Mesenchymal stem cell (in vitro differentiated cells and primary cell): ENCODE measurements around the gene CSTPP1.
A peak's percentile ranks its signal among the peaks of the same experiment; 100 is the strongest.

ENCODE experiments used
- DNase-seq: peaks from one replicate; pipeline ENCODE4 v3.0.0-alpha.2; 2013
- H2AFZ ChIP-seq: one replicate; pipeline ENCODE4 v1.6.1; 2013; ENCODE audit warnings: low read depth, mild to moderate bottlenecking, control low read depth, inconsistent platforms, low read length, moderate library complexity
- H2AK5ac ChIP-seq: 2 replicates; pipeline ENCODE4 v1.6.1; 2013; ENCODE audit warnings: low read length, moderate library complexity, mild to moderate bottlenecking, inconsistent platforms; ENCODE audit not compliant: severe bottlenecking
- H2BK120ac ChIP-seq: one replicate; pipeline ENCODE4 v1.6.1; 2013; ENCODE audit warnings: low read depth, mild to moderate bottlenecking, inconsistent platforms, low read length, moderate library complexity
- H2BK12ac ChIP-seq, 2 experiments: one replicate each; pipeline ENCODE4 v1.6.1; 2013; ENCODE audit warnings: inconsistent platforms in 2 of 2, low read length in 2 of 2, mild to moderate bottlenecking in 2 of 2, moderate library complexity in 2 of 2, control low read depth in 1 of 2
- H2BK15ac ChIP-seq: one replicate; pipeline ENCODE4 v1.6.1; 2013; ENCODE audit warnings: mild to moderate bottlenecking, low read depth, inconsistent platforms; ENCODE audit not compliant: poor library complexity, severe bottlenecking
- H2BK5ac ChIP-seq: 2 replicates; pipeline ENCODE4 v1.6.1; 2013; ENCODE audit warnings: low read depth, mild to moderate bottlenecking, low read length, control low read depth, inconsistent platforms; ENCODE audit not compliant: poor library complexity, severe bottlenecking
- H3K14ac ChIP-seq, 2 experiments: one replicate each; pipeline ENCODE4 v1.6.1; 2013; ENCODE audit warnings: inconsistent platforms in 2 of 2, low read length in 2 of 2, control low read depth in 1 of 2, mild to moderate bottlenecking in 1 of 2, moderate library complexity in 1 of 2
- H3K18ac ChIP-seq, 2 experiments: one replicate each; pipeline ENCODE4 v1.6.1; 2013; ENCODE audit warnings: inconsistent platforms in 2 of 2, low read length in 2 of 2, control low read depth in 1 of 2, low read depth in 1 of 2, mild to moderate bottlenecking in 1 of 2
- H3K23ac ChIP-seq, 2 experiments: one replicate each; pipeline ENCODE4 v1.6.1; 2013; ENCODE audit warnings: inconsistent platforms in 2 of 2, low read length in 2 of 2, mild to moderate bottlenecking in 2 of 2, moderate library complexity in 2 of 2, control low read depth in 1 of 2
- H3K27ac ChIP-seq: 2 replicates; pipeline ENCODE4 v1.5.1; 2013; ENCODE audit warnings: mild to moderate bottlenecking, moderate library complexity, low read length, control low read depth, inconsistent platforms; ENCODE audit not compliant: poor library complexity, severe bottlenecking
- H3K27me3 ChIP-seq, 2 experiments: 2 replicates each; pipeline versions ENCODE4 v1.6.1 to v1.7.0; 2013; ENCODE audit warnings: low read length in 2 of 2, mild to moderate bottlenecking in 2 of 2, moderate library complexity in 2 of 2, control low read depth in 1 of 2, inconsistent platforms in 1 of 2; ENCODE audit not compliant: control insufficient read depth in 1 of 2, insufficient read depth in 1 of 2
- H3K36me3 ChIP-seq, 2 experiments: 2 replicates each; pipeline versions ENCODE4 v1.6.1 to v1.7.0; 2013; ENCODE audit warnings: low read length in 2 of 2, control low read depth in 1 of 2, inconsistent platforms in 1 of 2, low read depth in 1 of 2, mild to moderate bottlenecking in 1 of 2; ENCODE audit not compliant: insufficient read depth in 2 of 2, control insufficient read depth in 1 of 2
- H3K4ac ChIP-seq, 2 experiments: one replicate each; pipeline ENCODE4 v1.6.1; 2013; ENCODE audit warnings: inconsistent platforms in 2 of 2, low read length in 2 of 2, mild to moderate bottlenecking in 2 of 2, moderate library complexity in 2 of 2, control low read depth in 1 of 2, low read depth in 1 of 2
- H3K4me1 ChIP-seq: 2 replicates; pipeline ENCODE4 v1.6.1; 2013; ENCODE audit warnings: low read depth, low read length, control low read depth; ENCODE audit not compliant: control insufficient read depth, insufficient read depth
- H3K4me2 ChIP-seq: 2 replicates; pipeline ENCODE4 v1.6.1; 2013; ENCODE audit warnings: low read length, mild to moderate bottlenecking, inconsistent platforms; ENCODE audit not compliant: poor library complexity, severe bottlenecking
- H3K4me3 ChIP-seq, 2 experiments: 2 replicates each; pipeline versions ENCODE4 v1.5.1 to v1.7.0; 2013; ENCODE audit warnings: low read length in 2 of 2, mild to moderate bottlenecking in 2 of 2, control low read depth in 1 of 2, low read depth in 1 of 2; ENCODE audit not compliant: insufficient read depth in 1 of 2
- H3K79me1 ChIP-seq: replicated peaks from 2 replicates; pipeline ENCODE4 v1.6.1; 2013; ENCODE audit warnings: mild to moderate bottlenecking, control low read depth, low read length, inconsistent platforms; ENCODE audit not compliant: poor library complexity, severe bottlenecking
- H3K9ac ChIP-seq: 2 replicates; pipeline ENCODE4 v1.7.0; 2013; ENCODE audit warnings: mild to moderate bottlenecking, low read length, moderate library complexity
- H3K9me3 ChIP-seq: 2 replicates; pipeline ENCODE4 v1.7.0; 2013; ENCODE audit warnings: mild to moderate bottlenecking, low read length; ENCODE audit not compliant: control insufficient read depth
- H4K8ac ChIP-seq: one replicate; pipeline ENCODE4 v1.6.1; 2013; ENCODE audit warnings: inconsistent platforms, mild to moderate bottlenecking, low read length, moderate library complexity
- H4K91ac ChIP-seq: one replicate; pipeline ENCODE4 v1.6.1; 2013; ENCODE audit warnings: mild to moderate bottlenecking, low read length, inconsistent platforms
- WGBS: methylation state at CpG from one replicate; pipeline ENCODE4 v1.1.7; 2013; ENCODE audit warnings: mixed read lengths; 5-methylcytosine and 5-hydroxymethylcytosine counted together

CSTPP1 gene

DNA sequence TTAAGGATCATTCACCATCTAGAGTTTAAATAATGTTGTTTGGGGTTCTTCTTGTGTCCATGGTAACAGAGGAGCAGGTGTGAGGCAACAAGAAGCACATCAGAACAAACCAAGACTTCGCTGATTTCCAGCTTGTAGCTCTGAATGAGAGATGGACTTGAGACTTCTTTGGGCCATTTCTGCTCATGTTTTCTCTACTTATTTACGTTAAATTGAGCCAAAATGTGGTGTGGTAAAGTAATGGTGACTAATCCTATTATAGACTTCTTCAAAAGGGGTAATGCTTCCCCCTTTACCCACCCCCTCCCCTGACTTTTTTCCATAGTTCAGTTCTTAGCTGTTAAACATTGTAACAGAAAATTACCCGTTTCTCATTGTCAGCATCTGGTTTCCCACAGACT lies 65.2 kb downstream of the CSTPP1 start:
- H2BK5ac ChIP-seq, result no peak overlapping the region
- H2BK12ac ChIP-seq, result no peak overlapping the region
- no peaks in the 10 kb centered on the region for H3K27me3 ChIP-seq
- H3K79me1 ChIP-seq, result peaks cover 27% of the 10 kb centered on the region
- H3K18ac ChIP-seq, result no peak overlapping the region
- peak overlapping the region; percentile 6 for H3K9ac ChIP-seq
- 56% methylated on average over 2 of the region's 3 CpGs for WGBS
- peaks cover 6 to 7% of the 10 kb centered on the region in 2 experiments for H3K36me3 ChIP-seq
- H2BK15ac ChIP-seq, result no peak overlapping the region
- H3K4ac ChIP-seq, result no peak overlapping the region
- H4K8ac ChIP-seq, result no peak overlapping the region
- H3K4me1 ChIP-seq, result peaks cover 3% of the 10 kb centered on the region
- no peak overlapping the region for H2AFZ ChIP-seq
- no peaks in the 10 kb centered on the region for H3K9me3 ChIP-seq
- H3K23ac ChIP-seq, result no peak overlapping the region
- H3K27ac ChIP-seq, result no peak overlapping the region
- no peak overlapping the region for H3K4me3 ChIP-seq
- no peak overlapping the region for H2BK120ac ChIP-seq
- H4K91ac ChIP-seq, result no peak overlapping the region
- H2AK5ac ChIP-seq, result no peak overlapping the region
- H3K14ac ChIP-seq, result no peak overlapping the region
- H3K4me2 ChIP-seq, result no peak overlapping the region
- DNase-seq, result peak; percentile 29

DNA sequence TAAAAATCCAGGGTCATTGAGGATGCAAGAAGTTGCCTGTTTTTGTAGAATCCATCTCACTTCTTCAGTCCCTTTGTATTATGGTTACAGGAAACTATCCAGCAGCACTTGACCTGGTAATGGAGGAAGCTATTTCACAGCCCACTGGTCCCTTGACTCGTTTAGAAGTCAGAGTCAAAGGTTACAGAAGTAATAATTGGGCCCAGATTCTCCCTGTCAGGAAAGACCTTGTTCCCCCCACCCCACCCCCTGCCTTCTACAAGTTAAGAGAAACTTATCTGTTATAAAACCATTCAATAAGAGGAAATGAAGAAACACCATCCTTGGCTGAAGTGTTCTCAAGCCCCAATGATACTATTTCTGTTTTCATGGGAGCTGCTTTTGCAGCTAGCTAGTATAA lies 65.8 kb downstream of the CSTPP1 start:
- Histone ChIP-seq H2BK12ac (no peak overlapping the region), H2AFZ (no peak overlapping the region), H3K4ac (no peak overlapping the region), H4K8ac (no peak overlapping the region), H3K14ac (no peak overlapping the region), H4K91ac (no peak overlapping the region), H3K9ac (no peak overlapping the region), H3K36me3 (peaks cover 6 to 7% of the 10 kb centered on the region in 2 experiments), H3K4me2 (no peak overlapping the region), H3K27ac (no peak overlapping the region), H2BK15ac (no peak overlapping the region), H3K4me1 (peaks cover 3% of the 10 kb centered on the region), H3K18ac (no peak overlapping the region), H2AK5ac (no peak overlapping the region), H3K27me3 (no peaks in the 10 kb centered on the region), H3K9me3 (no peaks in the 10 kb centered on the region), H3K79me1 (peaks cover 26% of the 10 kb centered on the region), H2BK120ac (no peak overlapping the region), H3K23ac (no peak overlapping the region), H2BK5ac (no peak overlapping the region), H3K4me3 (no peak overlapping the region)
- peak; percentile 23 for DNase-seq
- 0% methylated on average over 1 of the region's 1 CpG for WGBS

- no peak for DNase-seq
- Histone ChIP-seq H3K4me3 (no peak overlapping the region), H3K36me3 (peaks cover 2 to 3% of the 10 kb centered on the region in 2 experiments), H4K8ac (no peak overlapping the region), H3K79me1 (peaks cover 23% of the 10 kb centered on the region), H3K4me1 (peaks cover 3% of the 10 kb centered on the region), H4K91ac (no peak overlapping the region), H2BK120ac (peak overlapping the region; percentile 27), H2BK5ac (no peak overlapping the region), H2AK5ac (no peak overlapping the region), H2AFZ (no peak overlapping the region), H3K18ac (peak overlapping the region; percentile 11 to 77), H3K27me3 (no peaks in the 10 kb centered on the region), H2BK15ac (no peak overlapping the region), H3K27ac (no peak overlapping the region), H2BK12ac (peak overlapping the region; percentile 51 to 97), H3K14ac (no peak overlapping the region), H3K9me3 (no peaks in the 10 kb centered on the region), H3K4ac (peak overlapping the region in 1 of 2 experiments; percentile 77), H3K4me2 (no peak overlapping the region), H3K23ac (no peak overlapping the region), H3K9ac (peak overlapping the region; percentile 20)
- WGBS, result 93% methylated on average over 2 of the region's 3 CpGs
These were observed 66.8 kb downstream of the CSTPP1 start for GRCh38 chr11:47003180-47003877.

DNA sequence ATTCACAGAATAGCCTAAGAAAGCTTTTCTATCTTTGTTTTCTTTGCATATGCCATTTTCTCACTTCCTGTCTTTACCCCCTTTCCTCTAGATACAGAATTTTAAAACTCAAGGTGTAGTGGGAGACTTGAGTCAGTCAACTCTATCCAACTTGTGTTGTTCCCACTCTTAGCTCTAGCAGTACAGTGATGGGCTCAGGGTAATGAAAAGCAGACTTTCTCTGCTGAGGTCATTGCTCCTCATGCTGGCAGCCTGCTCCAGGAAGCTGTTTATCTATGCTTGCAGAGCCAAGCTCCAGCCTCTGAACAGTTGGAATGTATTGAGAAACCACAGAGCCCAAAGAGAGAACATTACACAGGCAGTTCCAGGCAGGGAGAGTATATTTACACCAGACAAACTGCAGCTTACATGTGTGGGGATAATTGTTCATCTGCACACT lies 68.1 kb downstream of the CSTPP1 start:
- Histone ChIP-seq H3K4me1 (peaks cover 3% of the 10 kb centered on the region), H3K23ac (no peak overlapping the region), H3K14ac (no peak overlapping the region), H2BK5ac (no peak overlapping the region), H3K4me3 (peak overlapping the region in 1 of 2 experiments; percentile 5), H3K18ac (no peak overlapping the region), H3K9ac (peak overlapping the region; percentile 74), H2AFZ (no peak overlapping the region), H2BK15ac (no peak overlapping the region), H2BK120ac (no peak overlapping the region), H3K36me3 (no peaks in the 10 kb centered on the region), H3K79me1 (peaks cover 23% of the 10 kb centered on the region), H3K9me3 (no peaks in the 10 kb centered on the region), H3K4me2 (no peak overlapping the region), H3K27ac (peak overlapping the region; percentile 59), H3K27me3 (no peaks in the 10 kb centered on the region), H2AK5ac (no peak overlapping the region), H4K91ac (no peak overlapping the region), H2BK12ac (no peak overlapping the region), H4K8ac (no peak overlapping the region), H3K4ac (no peak overlapping the region)
- DNase-seq, result peak; percentile 98
